Measurements from ENCODE around the gene PROSER2. TPM values are rescaled to one million over a fixed set of nuclear protein-coding genes. Genes with fewer than 3 reads are reported as not detected.

PROSER2 gene
- total RNA-seq = 5.0 and 7.3 TPM in 2 replicates

DNA sequence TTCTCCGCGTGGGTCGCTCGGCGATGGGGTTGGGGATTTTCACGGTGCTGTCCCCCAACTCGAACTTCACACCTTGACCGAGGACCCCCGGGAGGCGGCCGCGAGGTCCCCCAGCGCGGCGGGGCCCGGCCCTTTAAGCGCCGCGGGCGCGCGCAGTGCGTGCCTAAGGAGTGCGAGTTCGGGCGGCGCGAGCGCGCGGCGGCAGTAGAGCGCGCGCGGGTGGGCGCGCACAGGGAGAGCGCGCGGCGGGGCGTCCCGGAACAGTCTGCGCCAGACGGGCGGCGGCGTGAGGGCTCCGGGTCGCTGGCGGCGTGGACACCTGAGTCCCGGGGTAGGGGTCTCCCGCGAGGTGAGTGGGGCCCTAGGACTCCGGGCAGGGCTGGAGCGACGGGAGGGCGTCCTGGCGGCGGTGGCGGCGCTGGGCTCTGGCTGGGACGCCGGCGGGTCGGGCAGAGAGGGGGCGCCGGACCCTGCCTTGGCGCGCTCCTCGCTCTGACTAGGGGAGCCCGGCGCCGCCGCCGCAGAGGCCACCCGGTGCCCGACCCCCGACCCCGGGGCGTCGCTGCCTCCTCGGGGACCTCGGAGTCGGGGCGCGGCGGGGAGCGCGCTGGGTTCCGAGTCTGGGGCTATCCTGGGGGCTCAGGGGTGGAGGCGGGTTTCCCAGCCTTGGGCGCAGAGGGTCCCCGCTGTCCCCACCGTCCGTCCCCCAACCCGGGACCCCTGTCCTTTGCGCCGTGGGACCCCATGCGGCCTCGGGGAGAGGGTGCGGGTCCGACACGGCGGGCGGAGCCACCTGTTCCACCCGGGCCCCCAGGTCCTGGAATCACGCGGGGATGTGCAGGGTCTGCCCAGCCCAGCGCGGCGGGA is at the start of gene PROSER2:
TSS of gene PROSER2 (plus strand) at position 235 of the 867 bp plus-strand sequence. CDS start 28,722 bp downstream, outside the sequence.
- DNase-seq (ENCODE audit: low read depth in 2 of 2) = peak; percentile 79

DNA sequence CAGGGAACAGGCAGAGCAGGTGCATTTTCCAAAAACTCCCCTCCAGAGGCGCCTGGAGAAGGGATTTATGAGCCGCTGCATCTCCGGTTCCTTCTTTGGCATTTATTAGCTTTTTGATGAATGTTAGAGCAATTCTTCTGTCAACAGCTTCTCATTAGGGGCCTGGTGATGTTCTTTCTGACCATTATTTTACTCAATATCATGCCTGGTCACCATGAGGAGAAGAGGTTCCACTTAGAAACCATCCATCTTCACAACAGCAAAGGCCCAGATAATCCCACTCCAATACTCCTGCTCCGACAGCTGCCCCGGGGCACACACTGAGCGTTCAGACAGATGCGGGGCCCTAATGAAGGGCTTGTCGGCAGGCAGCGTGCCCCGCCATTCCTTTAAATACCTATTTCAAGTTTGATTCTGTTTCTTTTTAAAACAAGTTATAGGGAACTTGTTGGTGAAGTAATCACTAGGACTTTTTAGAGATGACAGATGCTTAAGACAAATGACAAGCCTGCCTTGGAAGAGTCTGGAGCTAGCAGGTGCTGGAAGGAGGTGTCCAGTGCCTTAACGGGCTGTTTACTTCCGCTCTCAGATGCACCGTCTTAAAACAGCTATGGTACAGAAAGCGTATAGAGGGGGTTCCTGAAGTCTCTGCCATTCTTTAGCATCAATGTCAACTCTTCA is 49.3 kb upstream of the PROSER2 start:
- DNase-seq (ENCODE audit: low read depth in 2 of 2) = no peak

GRCh38 chr10:11775412-11775811 is 47.7 kb upstream of the PROSER2 start:
- no peak for DNase-seq (ENCODE audit: low read depth in 2 of 2)

DNA sequence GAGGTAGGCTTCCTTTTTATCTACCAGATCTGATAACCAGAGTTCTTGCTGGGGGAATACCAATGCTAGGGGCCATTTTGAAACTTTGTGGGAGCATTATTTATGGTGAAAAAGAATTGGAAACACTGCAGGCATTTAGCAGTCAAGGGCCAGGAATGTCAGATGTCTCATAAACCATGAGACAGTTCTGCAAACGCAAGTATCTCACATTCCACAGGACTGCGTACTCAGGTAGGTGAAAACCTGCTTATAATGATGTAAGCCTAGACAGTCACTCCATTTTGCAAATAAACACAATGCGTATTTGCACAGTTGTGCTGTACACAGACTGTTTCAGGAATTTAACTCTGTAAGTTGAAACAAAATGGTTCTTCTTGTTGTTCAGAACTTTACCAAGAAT is 47.1 kb upstream of the PROSER2 start:
- DNase-seq (ENCODE audit: low read depth in 2 of 2) = no peak

DNA sequence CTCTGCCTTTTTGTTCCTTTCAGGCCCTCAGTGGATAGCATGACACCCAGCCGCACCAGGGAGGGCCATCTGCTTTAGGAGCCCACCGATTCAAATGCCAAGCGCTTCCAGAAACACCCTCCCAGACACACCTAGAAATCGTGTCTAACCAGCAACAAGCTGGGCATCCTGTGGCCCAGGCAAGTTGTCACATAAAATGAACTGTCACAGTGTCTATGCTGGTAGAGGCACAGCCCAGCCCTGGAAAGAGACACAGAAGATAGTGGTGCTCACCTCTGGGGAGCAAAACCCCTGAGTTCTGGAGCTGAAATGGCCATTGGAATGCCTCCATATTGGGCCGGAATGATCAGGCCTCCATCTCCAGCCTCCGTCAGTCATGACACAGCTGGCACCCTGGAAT is 42.0 kb upstream of the PROSER2 start:
- DNase-seq (ENCODE audit: low read depth in 2 of 2) = no peak

GRCh38 chr10:11782793-11783557 is 40.2 kb upstream of the PROSER2 start:
- DNase-seq (ENCODE audit: low read depth in 2 of 2) = peak; percentile 62 to 71

- no peak for DNase-seq (ENCODE audit: low read depth in 2 of 2)
Observed at GRCh38 chr10:11783558-11783865, 39.6 kb upstream of the PROSER2 start.

DNA sequence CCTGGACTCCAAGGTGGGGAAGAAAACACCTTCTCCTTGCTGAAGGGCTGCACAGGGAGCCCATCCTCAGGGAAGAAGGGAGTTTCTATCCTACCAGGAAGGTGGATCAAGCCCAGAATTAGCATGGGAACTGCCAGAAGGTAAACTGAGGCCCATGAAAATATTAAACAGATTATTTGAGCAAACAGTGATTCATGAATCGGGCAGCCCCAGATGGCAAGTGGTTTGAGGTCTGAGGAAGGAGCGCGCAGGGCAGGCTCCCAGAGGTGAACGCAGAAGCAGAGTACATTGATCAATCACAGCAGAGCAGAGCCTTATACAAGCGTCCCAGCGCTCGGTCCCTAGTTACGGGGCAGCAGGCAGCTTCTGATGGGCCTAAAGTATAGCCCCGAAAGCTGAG is 35.8 kb upstream of the PROSER2 start:
- DNase-seq (ENCODE audit: low read depth in 2 of 2) = no peak

- no peak for DNase-seq (ENCODE audit: low read depth in 2 of 2)
Observed at GRCh38 chr10:11787846-11788245, 35.3 kb upstream of the PROSER2 start.

- DNase-seq (ENCODE audit: low read depth in 2 of 2) = no peak
Observed at GRCh38 chr10:11789306-11789705, 33.9 kb upstream of the PROSER2 start.

- no peak for DNase-seq (ENCODE audit: low read depth in 2 of 2)
Observed at GRCh38 chr10:11789956-11790355, 33.2 kb upstream of the PROSER2 start.

DNA sequence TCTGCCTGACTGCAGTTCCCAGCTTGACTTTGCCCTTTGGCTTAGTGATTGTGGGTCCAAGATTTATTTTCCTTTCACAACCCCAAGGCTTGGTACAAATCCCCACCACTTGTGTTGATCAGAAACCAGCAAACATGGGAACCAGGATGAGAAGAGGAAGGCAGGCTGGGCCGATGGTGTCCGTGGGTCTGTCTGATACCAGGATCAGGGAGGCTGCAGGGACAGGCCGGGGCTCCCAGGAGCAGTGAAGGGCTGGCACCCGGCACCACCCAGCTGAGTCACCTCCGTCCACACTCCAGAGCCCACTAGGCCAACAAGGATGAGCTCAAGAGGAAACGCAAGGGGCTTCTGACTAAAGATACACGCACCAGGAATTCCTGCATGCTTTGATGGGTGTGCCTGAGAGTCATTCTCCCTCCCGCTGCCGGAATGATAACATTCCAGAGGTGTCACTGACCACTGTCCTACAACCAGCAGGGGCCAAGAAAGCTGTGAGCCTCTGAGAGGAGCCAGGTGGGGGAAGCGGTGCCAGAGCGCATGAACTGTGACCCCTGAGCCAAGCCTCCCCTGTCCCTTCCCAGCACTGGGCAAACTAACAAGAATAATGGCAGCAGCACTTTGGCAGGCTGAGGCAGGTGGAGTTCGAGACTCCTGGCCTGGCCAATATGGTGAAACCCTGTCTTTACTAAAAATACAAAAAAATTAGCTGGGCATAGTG is 29.2 kb upstream of the PROSER2 start:
- peak; percentile 37 to 70 for DNase-seq (ENCODE audit: low read depth in 2 of 2)

GRCh38 chr10:11794566-11794965 is 28.6 kb upstream of the PROSER2 start:
- DNase-seq (ENCODE audit: low read depth in 2 of 2) = no peak

DNA sequence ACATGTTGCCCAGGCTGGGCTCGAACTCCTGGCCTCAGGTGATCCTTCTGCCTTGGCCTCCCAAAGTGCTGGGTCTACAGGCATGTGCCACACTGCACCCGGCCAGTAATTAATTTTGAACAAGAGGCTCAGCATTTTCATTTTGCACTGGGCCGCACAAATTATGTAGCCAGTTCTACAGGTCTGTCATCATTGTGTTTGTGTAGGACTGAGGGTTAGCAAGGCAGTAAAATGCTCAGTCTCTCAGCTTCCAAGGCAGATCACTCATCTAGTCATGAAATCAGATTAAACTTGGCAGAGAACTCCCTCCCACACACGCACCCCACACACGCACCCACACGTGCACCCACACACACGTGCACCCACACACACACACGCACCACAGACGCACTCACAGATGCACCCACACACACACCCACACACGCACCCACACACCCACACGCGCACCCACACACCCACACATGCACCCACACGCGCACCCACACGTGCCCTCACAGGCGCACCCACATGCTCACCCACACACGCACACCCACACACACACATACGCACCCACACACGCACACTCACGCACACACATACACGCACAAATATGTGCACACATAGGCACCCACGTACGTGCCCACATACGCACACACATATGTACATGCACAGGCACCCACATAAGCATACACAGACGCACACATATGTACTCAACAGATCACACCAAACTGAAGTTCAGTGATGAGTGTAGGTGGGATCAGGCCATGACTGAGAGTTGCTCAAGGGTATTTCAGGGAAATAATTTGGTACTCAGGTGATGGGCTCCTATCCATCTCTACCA is 27.8 kb upstream of the PROSER2 start:
- DNase-seq (ENCODE audit: low read depth in 2 of 2) = no peak

DNA sequence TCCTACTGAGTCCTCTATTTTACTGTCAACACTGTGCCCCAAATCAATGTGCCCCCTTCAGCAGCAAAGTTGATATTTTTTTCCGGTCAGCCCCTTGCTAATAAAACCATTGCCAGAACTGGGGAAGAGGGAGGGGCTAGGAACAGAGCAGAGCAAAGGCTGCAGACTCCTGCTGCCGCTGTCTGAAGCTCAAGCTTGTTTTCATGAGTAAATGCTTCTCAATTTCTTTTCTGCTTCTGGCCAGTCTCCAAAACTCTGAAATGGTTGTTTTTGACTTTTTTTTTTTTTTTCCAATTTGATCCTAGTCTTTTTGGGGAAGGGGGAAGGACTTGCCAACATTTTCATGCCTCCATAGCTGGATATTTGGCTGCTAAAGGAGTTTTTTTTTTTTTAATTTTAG is 26.7 kb upstream of the PROSER2 start:
- no peak for DNase-seq (ENCODE audit: low read depth in 2 of 2)

- DNase-seq (ENCODE audit: low read depth in 2 of 2) = no peak
Observed at GRCh38 chr10:11797281-11797680, 25.9 kb upstream of the PROSER2 start.

- DNase-seq (ENCODE audit: low read depth in 2 of 2) = no peak
Observed at GRCh38 chr10:11797847-11798633, 25.1 kb upstream of the PROSER2 start.

DNA sequence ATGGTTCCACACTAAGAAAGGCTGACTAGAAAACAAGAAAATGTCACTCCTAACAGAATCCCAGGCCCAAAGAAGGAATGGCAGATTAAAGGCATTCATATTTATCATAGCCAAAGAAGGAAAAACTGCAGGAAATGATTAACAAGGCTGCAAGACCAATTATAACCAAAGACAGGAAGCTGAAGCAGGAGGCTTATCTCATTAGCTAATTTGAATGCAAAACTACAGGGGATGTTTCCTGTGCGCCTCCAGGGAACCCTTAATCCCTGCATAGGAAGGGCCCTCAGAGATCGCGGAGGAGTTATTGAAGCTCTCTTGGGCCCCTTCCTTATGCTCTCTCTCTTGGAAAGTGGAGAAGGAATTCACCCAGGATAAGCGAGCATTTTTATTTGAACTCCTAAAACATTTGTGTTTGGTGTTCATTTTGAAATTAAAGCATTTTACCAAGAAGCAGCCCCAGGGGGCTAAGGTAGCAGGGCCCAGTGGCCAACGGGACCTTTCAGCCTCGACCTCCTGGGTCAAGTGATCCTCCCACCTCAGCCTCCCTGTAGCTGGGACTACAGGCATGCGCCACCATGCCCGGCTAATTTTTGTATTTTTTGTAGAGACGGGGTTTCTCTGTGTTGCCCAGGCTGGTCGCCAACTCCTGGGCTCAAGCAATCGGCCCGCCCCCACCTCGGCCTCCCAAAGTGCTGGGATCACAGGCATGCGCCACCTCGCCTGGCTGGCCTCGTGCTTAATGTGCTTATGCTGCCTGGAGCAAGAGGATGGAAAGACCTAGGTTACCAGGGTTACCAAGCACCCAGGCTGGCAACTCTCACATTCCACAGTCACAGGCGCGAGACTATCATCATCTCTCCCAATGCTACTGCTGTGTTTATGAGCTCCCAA is 24.1 kb upstream of the PROSER2 start:
- peak in 1 of 2 donors; percentile 83 for DNase-seq (ENCODE audit: low read depth in 2 of 2)

- DNase-seq (ENCODE audit: low read depth in 2 of 2) = no peak
Observed at GRCh38 chr10:11799736-11800080, 23.4 kb upstream of the PROSER2 start.

All from lung microvascular endothelial cell (primary cell).